ENCODE results near the gene RPE65. TPM values are rescaled to one million over a fixed set of nuclear protein-coding genes. Genes with fewer than 3 reads are reported as not detected.
"Not testable (repeated sequence)": the region's sequence is repeated elsewhere in the genome, so short reads cannot be mapped to it uniquely, and the experiment has no call there.

RPE65 gene
- total RNA-seq, 1 experiment from 2014 or later: not detected

GRCh38 chr1:68421350-68421749, 28.4 kb downstream of the RPE65 start:
- Histone ChIP-seq H2AFZ (peak overlapping the region; percentile 28; the same call in 1 of the 2 replicates), H3K9me3 (ENCODE audit: insufficient read depth, low read depth) (no peaks in the 10 kb centered on the region), H4K20me1 (ENCODE audit: insufficient read depth) (no peaks in the 10 kb centered on the region), H3K27me3 (ENCODE audit: insufficient read depth, low read depth) (no peaks in the 10 kb centered on the region), H3K36me3 (ENCODE audit: low read depth) (no peaks in the 10 kb centered on the region), H3K27ac (no peak overlapping the region), H3K4me1 (replicated peaks; ENCODE audit: insufficient read depth) (no peaks in the 10 kb centered on the region), H3K4me2 (no peak overlapping the region), H3K79me2 (ENCODE audit: low read depth) (no peaks in the 10 kb centered on the region), H3K9me2 (ENCODE audit: insufficient read depth) (no peaks in the 10 kb centered on the region), H3K4me3 (no peak overlapping the region), H3F3A (ENCODE audit: insufficient read depth, low read depth) (no peaks in the 10 kb centered on the region)
- no peak for DNase-seq
- CTCF ChIA-PET: no interaction called here
- no peak for TF ChIP-seq EZH2 (IDR thresholded peaks at IDR 0.05; ENCODE audit: low read depth)
- TF ChIP-seq, protein P1, sequence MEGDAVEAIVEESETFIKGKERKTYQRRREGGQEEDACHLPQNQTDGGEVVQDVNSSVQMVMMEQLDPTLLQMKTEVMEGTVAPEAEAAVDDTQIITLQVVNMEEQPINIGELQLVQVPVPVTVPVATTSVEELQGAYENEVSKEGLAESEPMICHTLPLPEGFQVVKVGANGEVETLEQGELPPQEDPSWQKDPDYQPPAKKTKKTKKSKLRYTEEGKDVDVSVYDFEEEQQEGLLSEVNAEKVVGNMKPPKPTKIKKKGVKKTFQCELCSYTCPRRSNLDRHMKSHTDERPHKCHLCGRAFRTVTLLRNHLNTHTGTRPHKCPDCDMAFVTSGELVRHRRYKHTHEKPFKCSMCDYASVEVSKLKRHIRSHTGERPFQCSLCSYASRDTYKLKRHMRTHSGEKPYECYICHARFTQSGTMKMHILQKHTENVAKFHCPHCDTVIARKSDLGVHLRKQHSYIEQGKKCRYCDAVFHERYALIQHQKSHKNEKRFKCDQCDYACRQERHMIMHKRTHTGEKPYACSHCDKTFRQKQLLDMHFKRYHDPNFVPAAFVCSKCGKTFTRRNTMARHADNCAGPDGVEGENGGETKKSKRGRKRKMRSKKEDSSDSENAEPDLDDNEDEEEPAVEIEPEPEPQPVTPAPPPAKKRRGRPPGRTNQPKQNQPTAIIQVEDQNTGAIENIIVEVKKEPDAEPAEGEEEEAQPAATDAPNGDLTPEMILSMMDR (conservative IDR thresholded peaks at IDR 0.05): no peak
- POLR2A ChIA-PET (ENCODE audit: unreplicated experiment): no interaction called here
- BruUV-seq (replicated peaks): no TSS peak
- intact Hi-C loops (cut with micrococcal nuclease; ENCODE audit: unreplicated experiment): no loop called here

- intact Hi-C loops (cut with micrococcal nuclease; ENCODE audit: unreplicated experiment): no loop called here
- no TSS peak for BruUV-seq (replicated peaks)
- Histone ChIP-seq H3F3A (ENCODE audit: insufficient read depth, low read depth) (no peaks in the 10 kb centered on the region), H3K27ac (no peak overlapping the region), H3K4me1 (replicated peaks; ENCODE audit: insufficient read depth) (no peaks in the 10 kb centered on the region), H4K20me1 (ENCODE audit: insufficient read depth) (no peaks in the 10 kb centered on the region), H3K4me2 (no peak overlapping the region), H3K36me3 (ENCODE audit: low read depth) (no peaks in the 10 kb centered on the region), H3K79me2 (ENCODE audit: low read depth) (no peaks in the 10 kb centered on the region), H3K4me3 (no peak overlapping the region), H2AFZ (0 out of 2 replicates have a peak overlapping the region, but pooled peaks have one; percentile 24), H3K27me3 (ENCODE audit: insufficient read depth, low read depth) (no peaks in the 10 kb centered on the region), H3K9me2 (ENCODE audit: insufficient read depth) (no peaks in the 10 kb centered on the region; the same call in 1 of the 2 replicates), H3K9me3 (ENCODE audit: insufficient read depth, low read depth) (no peaks in the 10 kb centered on the region)
- ChIA-PET POLR2A (ENCODE audit: unreplicated experiment) (no interaction called here), CTCF (no interaction called here)
- no peak for DNase-seq
- no peak for TF ChIP-seq EZH2 (IDR thresholded peaks at IDR 0.05; ENCODE audit: low read depth)
- TF ChIP-seq, protein P1 (conservative IDR thresholded peaks at IDR 0.05): no peak
Observed at GRCh38 chr1:68409426-68409825, 40.3 kb downstream of the RPE65 start.

DNA sequence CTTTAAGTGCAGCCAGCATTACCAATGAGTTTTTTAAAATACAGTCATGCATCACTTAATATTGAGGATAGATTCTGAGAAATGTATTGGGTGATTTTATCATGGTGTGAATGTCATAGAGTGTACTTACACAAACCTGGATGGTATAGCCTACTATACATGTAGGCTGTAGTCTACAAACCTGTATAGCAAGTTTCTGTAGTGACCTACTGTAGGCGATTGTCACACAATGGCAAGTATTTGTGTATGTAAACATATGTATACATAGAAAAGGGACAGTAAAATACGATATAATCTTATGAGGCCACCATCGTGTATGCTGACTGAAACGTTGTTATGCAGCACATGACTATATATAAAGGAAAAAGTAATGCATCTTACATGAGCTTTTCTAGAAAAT, 48.2 kb downstream of the RPE65 start:
- H3K4me3 ChIP-seq: no peak overlapping the region
- no peak overlapping the region for H3K4me2 ChIP-seq
- peaks cover 5% of the 10 kb centered on the region; the same call in 1 of the 2 replicates for H3K9me2 ChIP-seq (ENCODE audit: insufficient read depth)
- TF ChIP-seq EZH2 (IDR thresholded peaks at IDR 0.05; ENCODE audit: low read depth): no peak
- TF ChIP-seq, protein P1 (conservative IDR thresholded peaks at IDR 0.05): no peak
- no peaks in the 10 kb centered on the region for H3K79me2 ChIP-seq (ENCODE audit: low read depth)
- H3K4me1 ChIP-seq (replicated peaks; ENCODE audit: insufficient read depth): no peaks in the 10 kb centered on the region
- CTCF ChIA-PET: no interaction called here
- BruUV-seq (replicated peaks): no TSS peak
- H2AFZ ChIP-seq: no peak overlapping the region
- intact Hi-C loops (cut with micrococcal nuclease; ENCODE audit: unreplicated experiment): no loop called here
- no peaks in the 10 kb centered on the region for H3K9me3 ChIP-seq (ENCODE audit: insufficient read depth, low read depth)
- H4K20me1 ChIP-seq (ENCODE audit: insufficient read depth): no peaks in the 10 kb centered on the region
- no peaks in the 10 kb centered on the region for H3K27me3 ChIP-seq (ENCODE audit: insufficient read depth, low read depth)
- H3K27ac ChIP-seq: no peak overlapping the region
- H3F3A ChIP-seq (ENCODE audit: insufficient read depth, low read depth): no peaks in the 10 kb centered on the region
- POLR2A ChIA-PET (ENCODE audit: unreplicated experiment): no interaction called here
- H3K36me3 ChIP-seq (ENCODE audit: low read depth): no peaks in the 10 kb centered on the region
- DNase-seq: no peak

- H3K4me1 ChIP-seq (replicated peaks; ENCODE audit: insufficient read depth); POLR2A ChIA-PET (ENCODE audit: unreplicated experiment); H3K27me3 ChIP-seq (ENCODE audit: insufficient read depth, low read depth); intact Hi-C loops (cut with micrococcal nuclease; ENCODE audit: unreplicated experiment); H3K36me3 ChIP-seq (ENCODE audit: low read depth); H2AFZ ChIP-seq; CTCF ChIA-PET; BruUV-seq (replicated peaks); H3K4me2 ChIP-seq; H3F3A ChIP-seq (ENCODE audit: insufficient read depth, low read depth); H3K4me3 ChIP-seq; H4K20me1 ChIP-seq (ENCODE audit: insufficient read depth); H3K9me3 ChIP-seq (ENCODE audit: insufficient read depth, low read depth); H3K9me2 ChIP-seq (ENCODE audit: insufficient read depth); H3K27ac ChIP-seq; DNase-seq; H3K79me2 ChIP-seq (ENCODE audit: low read depth): not testable (repeated sequence)
Observed at GRCh38 chr1:68395575-68395974, 54.2 kb downstream of the RPE65 start.

DNA sequence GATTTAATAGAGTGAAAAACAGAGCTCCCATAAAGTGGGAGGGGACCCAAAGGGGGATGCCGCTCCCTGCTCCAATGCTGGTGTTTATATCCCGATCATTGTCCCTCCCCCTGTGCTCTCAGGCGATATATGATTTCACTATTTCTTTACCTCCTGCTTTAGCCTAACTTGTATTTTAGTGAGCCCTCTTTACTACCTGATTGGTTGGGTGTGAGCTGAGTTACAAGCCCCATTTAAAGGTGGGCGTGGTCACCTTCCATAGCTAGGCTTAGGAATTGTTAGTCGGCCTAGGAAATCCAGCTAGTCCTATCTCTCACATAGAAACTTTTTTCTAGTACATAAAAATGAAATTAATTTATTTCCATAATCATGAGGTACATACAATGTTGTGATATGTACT, 57.3 kb downstream of the RPE65 start:
- H4K20me1 ChIP-seq (ENCODE audit: insufficient read depth); DNase-seq; H3K4me3 ChIP-seq; H3K27ac ChIP-seq; H3K9me3 ChIP-seq (ENCODE audit: insufficient read depth, low read depth); H3K4me1 ChIP-seq (replicated peaks; ENCODE audit: insufficient read depth); BruUV-seq (replicated peaks); CTCF ChIA-PET; H3K27me3 ChIP-seq (ENCODE audit: insufficient read depth, low read depth); intact Hi-C loops (cut with micrococcal nuclease; ENCODE audit: unreplicated experiment); H3K4me2 ChIP-seq; H2AFZ ChIP-seq; H3K79me2 ChIP-seq (ENCODE audit: low read depth); H3F3A ChIP-seq (ENCODE audit: insufficient read depth, low read depth); H3K36me3 ChIP-seq (ENCODE audit: low read depth); H3K9me2 ChIP-seq (ENCODE audit: insufficient read depth): not testable (repeated sequence)
- POLR2A ChIA-PET (ENCODE audit: unreplicated experiment): interaction anchor here (0.6 kb wide), 1 partner anchor 182 kb away, joined by 3 read pairs; no protein-coding TSS in a partner anchor
